ENCODE measurements around the gene SUV39H1. TPM values are rescaled to one million over a fixed set of nuclear protein-coding genes. Genes with fewer than 3 reads are reported as not detected.
A peak's percentile ranks its signal among the peaks of the same experiment; 100 is the strongest.

The SUV39H1 gene
- total and polyA plus RNA-seq, 2 of the 13 experiments (the other 11 are each of a cell fraction or from before 2014, with no cell fraction given), result 5.2 to 10.1 TPM

GRCh38 chrX:48719958-48720357 lies 23.4 kb downstream of the SUV39H1 start:
- ChIA-PET CTCF (ENCODE audit: low intra/inter-chr PET ratio, low total read pairs) (no interaction called here), POLR2A (interaction anchor here (1.9 kb wide), 1 partner anchor 18 kb away, joined by 5 read pairs; no protein-coding TSS in a partner anchor)
- peak overlapping the region; percentile 36 for H3K4me2 ChIP-seq (ENCODE audit: low read depth, low read length)
- no TSS peak for BruUV-seq (replicated peaks)
- H3K4me1 ChIP-seq (ENCODE audit: insufficient read depth, low read length), result peaks cover 51% of the 10 kb centered on the region
- in situ Hi-C loops (cut with HindIII; ENCODE audit: extremely low pct_ligation_motif_present, low pct_unique_long_range_greater_than_20kb), result no loop called here
- H3K36me3 ChIP-seq (replicated peaks in 1 of 2; ENCODE audit: control insufficient read depth in 1 of 2, insufficient read depth in 2 of 2, low read length in 2 of 2), result no peaks in the 10 kb centered on the region
- DNase-seq (ENCODE audit: low spot score) (no peak), FAIRE-seq (peak; percentile 55), ATAC-seq (no peak)
- H3K4me3 ChIP-seq (replicated peaks in 1 of 3; ENCODE audit: insufficient read depth in 1 of 3, low read depth in 2 of 3, low read length in 3 of 3), result no peak overlapping the region
- intact Hi-C loops (cut with micrococcal nuclease; ENCODE audit: unreplicated experiment), result no loop called here
- H3K9ac ChIP-seq (ENCODE audit: insufficient read depth, low read depth, low read length), result 0 out of 2 replicates have a peak overlapping the region, but pooled peaks have one; percentile 15
- WGBS (ENCODE audit: low lambda C conversion rate), result 27% methylated on average over 2 of the region's 2 CpGs
- H3K27ac ChIP-seq (ENCODE audit: extremely low read length, insufficient read depth, low read length), result peak overlapping the region; percentile 22
- no peak overlapping the region for H2AFZ ChIP-seq (ENCODE audit: low read length)
- TF ChIP-seq ZNF30 (CRISPR knock-in tag; IDR thresholded peaks at IDR 0.05) (no peak), ISX (CRISPR knock-in tag; conservative IDR thresholded peaks at IDR 0.05) (no peak), MXD1 (CRISPR knock-in tag; IDR thresholded peaks at IDR 0.05) (no peak), FOXO4 (CRISPR knock-in tag; conservative IDR thresholded peaks at IDR 0.05) (no peak), CHD4 (IDR thresholded peaks at IDR 0.05; ENCODE audit: borderline replicate concordance, low read length) (no peak), IKZF5 (CRISPR knock-in tag; IDR thresholded peaks at IDR 0.05) (no peak), ZFP36L1 (CRISPR knock-in tag; IDR thresholded peaks at IDR 0.05) (no peak), PCBP1 (IDR thresholded peaks at IDR 0.05; ENCODE audit: borderline replicate concordance, low read depth, low read length) (no peak), ZNF552 (CRISPR knock-in tag; IDR thresholded peaks at IDR 0.05; ENCODE audit: borderline replicate concordance) (no peak), ZNF841 (CRISPR knock-in tag; IDR thresholded peaks at IDR 0.05; ENCODE audit: borderline replicate concordance) (no peak)
- H3K9me3 ChIP-seq (ENCODE audit: low read length), result no peaks in the 10 kb centered on the region
- no peaks in the 10 kb centered on the region for H4K20me1 ChIP-seq (ENCODE audit: insufficient read depth, low read length)
- no peaks in the 10 kb centered on the region for H3K27me3 ChIP-seq (ENCODE audit: control insufficient read depth in 1 of 2, insufficient read depth in 2 of 2, low read length in 2 of 2)
- peaks cover 3% of the 10 kb centered on the region for H3K79me2 ChIP-seq (ENCODE audit: insufficient read depth, low read length)
